ENCODE measurements around the gene PTPN6.

The PTPN6 gene

GRCh38 chr12:6954316-6955107 lies 3.4 kb downstream of the PTPN6 start:
- DNase-seq = no peak

GRCh38 chr12:6955108-6956020 lies 4.2 kb downstream of the PTPN6 start:
- DNase-seq = no peak

GRCh38 chr12:6956021-6956727 lies 5.0 kb downstream of the PTPN6 start:
- no peak for DNase-seq

GRCh38 chr12:6957151-6957701 lies 6.1 kb downstream of the PTPN6 start:
- no peak for DNase-seq

- DNase-seq = no peak
These were observed 6.8 kb downstream of the PTPN6 start for GRCh38 chr12:6957741-6958608.

- no peak for DNase-seq
These were observed 7.5 kb downstream of the PTPN6 start for GRCh38 chr12:6958609-6959057.

- DNase-seq = peak in 4 of 51 donors; percentile 14 to 24 (median 19)
These were observed 8.1 kb downstream of the PTPN6 start for GRCh38 chr12:6959058-6959804.

- no peak for DNase-seq
These were observed 8.8 kb downstream of the PTPN6 start for GRCh38 chr12:6959805-6960592.

GRCh38 chr12:6960593-6961277 lies 9.6 kb downstream of the PTPN6 start:
- no peak for DNase-seq

- DNase-seq = no peak
These were observed 10.1 kb downstream of the PTPN6 start for GRCh38 chr12:6961278-6961694.

GRCh38 chr12:6961695-6962284 lies 10.6 kb downstream of the PTPN6 start:
- DNase-seq = peak in 11 of 51 donors; percentile 10 to 42 (median 25)

GRCh38 chr12:6962285-6963015 lies 11.3 kb downstream of the PTPN6 start:
- DNase-seq = no peak

- no peak for DNase-seq
These were observed 12.0 kb downstream of the PTPN6 start for GRCh38 chr12:6963016-6963731.

- no peak for DNase-seq
These were observed 12.7 kb downstream of the PTPN6 start for GRCh38 chr12:6963791-6964413.

GRCh38 chr12:6964605-6965025 lies 13.5 kb downstream of the PTPN6 start:
- DNase-seq = no peak

Measured in hypothalamus (tissue), 51 donors.